Peyer's patch (tissue), 4 donors: ENCODE results near the gene NUDCD3.

ENCODE experiments used
- POLR2A ChIP-seq, 2 donors: fragments of 450-650 bp; IDR thresholded peaks; one replicate each; pipeline ENCODE4 v1.5.1; 2017; ENCODE audit warnings: antibody characterized with exemption in 2 of 2, mild to moderate bottlenecking in 2 of 2, moderate library complexity in 2 of 2
- TF ChIP-seq, protein P1 (sequence below), 6 experiments: fragments of 450-650 bp in 4 of 6; fragments of 200-600 bp in 2 of 6; sonication (generic) in 1 of 6; IDR thresholded peaks; one replicate each; pipeline ENCODE4 v1.5.1; 2017 to 2019; ENCODE audit warnings: antibody characterized with exemption in 6 of 6, mild to moderate bottlenecking in 3 of 6, moderate library complexity in 1 of 6

DNA sequence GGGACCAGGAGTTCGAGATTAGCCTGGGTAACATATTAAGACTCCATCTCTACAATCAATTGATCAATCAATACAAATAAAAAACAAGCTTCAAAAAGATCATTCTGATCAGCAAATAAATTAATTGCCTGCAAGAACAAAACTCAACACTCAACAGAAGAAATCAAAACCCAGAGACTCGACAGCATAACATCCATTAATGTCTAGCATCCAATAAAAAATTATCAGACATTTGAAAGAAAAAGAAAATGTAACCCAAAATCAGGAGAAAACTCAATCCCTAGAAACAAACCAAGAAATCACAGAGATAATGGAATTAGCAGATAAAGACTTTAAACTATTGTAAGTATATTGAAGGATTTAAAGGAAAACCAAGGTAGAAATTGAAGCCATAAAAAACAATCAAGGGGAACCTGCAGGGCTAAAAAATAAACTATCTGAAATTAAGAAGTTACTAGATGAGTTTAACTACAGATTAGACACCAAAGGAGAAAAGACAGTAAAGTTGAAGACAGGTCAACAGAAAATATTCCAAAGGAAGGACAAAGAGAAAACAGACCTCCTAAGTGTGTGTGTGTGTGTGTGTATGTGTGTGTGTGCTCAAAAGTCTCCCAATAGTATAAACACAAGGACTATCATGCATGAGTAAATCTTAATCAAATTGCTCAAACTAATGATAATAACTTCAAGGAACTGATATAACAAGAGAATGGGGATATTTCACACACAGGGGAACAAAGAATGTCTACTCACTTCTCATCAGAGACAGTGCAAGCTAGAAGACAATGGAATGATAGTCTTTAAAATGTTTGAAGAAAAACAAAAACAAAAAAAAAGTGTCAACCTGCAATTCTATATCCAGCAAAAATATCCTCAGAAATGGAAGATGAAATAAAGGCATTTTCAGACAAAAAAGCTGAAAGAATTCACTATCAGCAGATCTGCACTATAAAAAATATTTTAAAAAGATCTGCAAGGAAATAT lies 7.7 kb downstream of the NUDCD3 start:
- no peak for TF ChIP-seq POLR2A (IDR thresholded peaks at IDR 0.05)
- TF ChIP-seq, protein P1, sequence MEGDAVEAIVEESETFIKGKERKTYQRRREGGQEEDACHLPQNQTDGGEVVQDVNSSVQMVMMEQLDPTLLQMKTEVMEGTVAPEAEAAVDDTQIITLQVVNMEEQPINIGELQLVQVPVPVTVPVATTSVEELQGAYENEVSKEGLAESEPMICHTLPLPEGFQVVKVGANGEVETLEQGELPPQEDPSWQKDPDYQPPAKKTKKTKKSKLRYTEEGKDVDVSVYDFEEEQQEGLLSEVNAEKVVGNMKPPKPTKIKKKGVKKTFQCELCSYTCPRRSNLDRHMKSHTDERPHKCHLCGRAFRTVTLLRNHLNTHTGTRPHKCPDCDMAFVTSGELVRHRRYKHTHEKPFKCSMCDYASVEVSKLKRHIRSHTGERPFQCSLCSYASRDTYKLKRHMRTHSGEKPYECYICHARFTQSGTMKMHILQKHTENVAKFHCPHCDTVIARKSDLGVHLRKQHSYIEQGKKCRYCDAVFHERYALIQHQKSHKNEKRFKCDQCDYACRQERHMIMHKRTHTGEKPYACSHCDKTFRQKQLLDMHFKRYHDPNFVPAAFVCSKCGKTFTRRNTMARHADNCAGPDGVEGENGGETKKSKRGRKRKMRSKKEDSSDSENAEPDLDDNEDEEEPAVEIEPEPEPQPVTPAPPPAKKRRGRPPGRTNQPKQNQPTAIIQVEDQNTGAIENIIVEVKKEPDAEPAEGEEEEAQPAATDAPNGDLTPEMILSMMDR (IDR thresholded peaks at IDR 0.05): no peak
